ENCODE results near the gene SMARCC1.

The SMARCC1 gene

GRCh38 chr3:47692158-47692557, 89.5 kb downstream of the SMARCC1 start:
- DNase-seq, result no peak

- DNase-seq, result no peak
Measured at GRCh38 chr3:47688488-47688887, 93.2 kb downstream of the SMARCC1 start.

GRCh38 chr3:47685037-47685436, 96.7 kb downstream of the SMARCC1 start:
- no peak for DNase-seq

- no peak for DNase-seq
Measured at GRCh38 chr3:47681016-47681415, 100.7 kb downstream of the SMARCC1 start.

GRCh38 chr3:47678446-47679338, 103.0 kb downstream of the SMARCC1 start:
- no peak for DNase-seq

GRCh38 chr3:47669026-47669749, 112.5 kb downstream of the SMARCC1 start:
- no peak for DNase-seq

GRCh38 chr3:47666118-47666517, 115.6 kb downstream of the SMARCC1 start:
- DNase-seq, result no peak

GRCh38 chr3:47664519-47664918, 117.2 kb downstream of the SMARCC1 start:
- no peak for DNase-seq

GRCh38 chr3:47663630-47664240, 118.0 kb downstream of the SMARCC1 start:
- DNase-seq, result no peak

- no peak for DNase-seq
Measured at GRCh38 chr3:47661121-47661752, 120.5 kb downstream of the SMARCC1 start.

- DNase-seq, result no peak
Measured at GRCh38 chr3:47658444-47658843, 123.2 kb downstream of the SMARCC1 start.

- DNase-seq, result no peak
Measured at GRCh38 chr3:47652142-47652541, 129.6 kb downstream of the SMARCC1 start.

- DNase-seq, result no peak
Measured at GRCh38 chr3:47650294-47650693, 131.4 kb downstream of the SMARCC1 start.

- no peak for DNase-seq
Measured at GRCh38 chr3:47647550-47647949, 134.1 kb downstream of the SMARCC1 start.

- no peak for DNase-seq
Measured at GRCh38 chr3:47646362-47646761, 135.3 kb downstream of the SMARCC1 start.

- no peak for DNase-seq
Measured at GRCh38 chr3:47645551-47645950, 136.1 kb downstream of the SMARCC1 start.

- no peak for DNase-seq
Measured at GRCh38 chr3:47643092-47643491, 138.6 kb downstream of the SMARCC1 start.

GRCh38 chr3:47641739-47642138, 140.0 kb downstream of the SMARCC1 start:
- no peak for DNase-seq

GRCh38 chr3:47636921-47637320, 144.8 kb downstream of the SMARCC1 start:
- DNase-seq, result no peak

GRCh38 chr3:47636225-47636624, 145.5 kb downstream of the SMARCC1 start:
- no peak for DNase-seq

- DNase-seq, result no peak
Measured at GRCh38 chr3:47635536-47635935, 146.2 kb downstream of the SMARCC1 start.

GRCh38 chr3:47634996-47635395, 146.7 kb downstream of the SMARCC1 start:
- DNase-seq, result no peak

GRCh38 chr3:47630810-47631209, 150.9 kb downstream of the SMARCC1 start:
- no peak for DNase-seq

Data from CD4-positive, alpha-beta T cell treated with Interleukin-10 for 1 hour (primary cell).